Upper lobe of right lung (tissue), 1 donor: ENCODE data around the gene ASAH2B. TPM values are rescaled to one million over a fixed set of nuclear protein-coding genes. Genes with fewer than 3 reads are reported as not detected.

Experiments
- ATAC-seq: fragments of 200-7000 bp; cut with Tn5 transposase; one replicate; pipeline ENCODE4 v1.9.1; 2020; ENCODE audit warnings: mild to moderate bottlenecking, moderate library complexity
- DNase-seq: peaks from one replicate; pipeline ENCODE4 v3.0.0-alpha.2; 2020
- H3K27ac ChIP-seq: fragments of 200-600 bp; one replicate; pipeline ENCODE4 v1.8.0; 2022
- H3K27me3 ChIP-seq: fragments of 200-600 bp; one replicate; pipeline ENCODE4 v1.8.0; 2022; ENCODE audit warnings: mild to moderate bottlenecking
- H3K36me3 ChIP-seq: fragments of 200-600 bp; one replicate; pipeline ENCODE4 v1.8.0; 2022
- H3K4me1 ChIP-seq: fragments of 200-600 bp; one replicate; pipeline ENCODE4 v1.8.0; 2022
- H3K4me3 ChIP-seq: fragments of 200-600 bp; one replicate; pipeline ENCODE4 v1.8.0; 2022; ENCODE audit warnings: mild to moderate bottlenecking
- H3K9me3 ChIP-seq: fragments of 200-600 bp; one replicate; pipeline ENCODE4 v1.8.0; 2022
- CTCF ChIP-seq: fragments of 200-600 bp; IDR thresholded peaks from one replicate; pipeline ENCODE4 v1.8.0; 2022; ENCODE audit warnings: antibody characterized with exemption
- intact Hi-C: fragments of 100-400 bp; cut with DNase I; formaldehyde crosslinking; loops from one replicate; pipeline ENCODE4 v1.11.0; 2022
- total RNA-seq: library from RNA; stranded (reverse); fragmentation: NEBNext Ultra II Directional; extraction: Animal tissue kit (Norgen Biotek cat#: 25700); gene quantifications from one replicate; pipeline ENCODE4 v1.2.1, GENCODE V29; 2021
- donor health status: DM: no; HTN: yes; CAD: no; lungs with severe emphysema.

Gene ASAH2B
- total RNA-seq, 1 donor from 2014 or later: 3.4 TPM

GRCh38 chr10:50807851-50808776, 68.4 kb downstream of the ASAH2B start:
- Histone ChIP-seq H3K4me1 (no peaks in the 10 kb centered on the region), H3K27ac (no peak overlapping the region), H3K36me3 (no peaks in the 10 kb centered on the region), H3K4me3 (no peak overlapping the region), H3K9me3 (no peaks in the 10 kb centered on the region), H3K27me3 (no peaks in the 10 kb centered on the region)
- no peak for TF ChIP-seq CTCF
- DNase-seq: no peak
- intact Hi-C loops: no loop called here
- ATAC-seq: peak; percentile 37

Other genes with a start within 250 kb of the ASAH2B start
- 73.1 TPM for gene SGMS1, start 116.0 kb upstream of the ASAH2B start, total RNA-seq
- not detected for gene A1CF, start 145.7 kb downstream of the ASAH2B start, total RNA-seq